ENCODE measurements around the gene LONP2. TPM values are rescaled to one million over a fixed set of nuclear protein-coding genes. Genes with fewer than 3 reads are reported as not detected.

The LONP2 gene
- total and polyA plus RNA-seq, 2 of the 13 experiments (the other 11 are each of a cell fraction or from before 2014, with no cell fraction given): 39.2 to 63.3 TPM

DNA sequence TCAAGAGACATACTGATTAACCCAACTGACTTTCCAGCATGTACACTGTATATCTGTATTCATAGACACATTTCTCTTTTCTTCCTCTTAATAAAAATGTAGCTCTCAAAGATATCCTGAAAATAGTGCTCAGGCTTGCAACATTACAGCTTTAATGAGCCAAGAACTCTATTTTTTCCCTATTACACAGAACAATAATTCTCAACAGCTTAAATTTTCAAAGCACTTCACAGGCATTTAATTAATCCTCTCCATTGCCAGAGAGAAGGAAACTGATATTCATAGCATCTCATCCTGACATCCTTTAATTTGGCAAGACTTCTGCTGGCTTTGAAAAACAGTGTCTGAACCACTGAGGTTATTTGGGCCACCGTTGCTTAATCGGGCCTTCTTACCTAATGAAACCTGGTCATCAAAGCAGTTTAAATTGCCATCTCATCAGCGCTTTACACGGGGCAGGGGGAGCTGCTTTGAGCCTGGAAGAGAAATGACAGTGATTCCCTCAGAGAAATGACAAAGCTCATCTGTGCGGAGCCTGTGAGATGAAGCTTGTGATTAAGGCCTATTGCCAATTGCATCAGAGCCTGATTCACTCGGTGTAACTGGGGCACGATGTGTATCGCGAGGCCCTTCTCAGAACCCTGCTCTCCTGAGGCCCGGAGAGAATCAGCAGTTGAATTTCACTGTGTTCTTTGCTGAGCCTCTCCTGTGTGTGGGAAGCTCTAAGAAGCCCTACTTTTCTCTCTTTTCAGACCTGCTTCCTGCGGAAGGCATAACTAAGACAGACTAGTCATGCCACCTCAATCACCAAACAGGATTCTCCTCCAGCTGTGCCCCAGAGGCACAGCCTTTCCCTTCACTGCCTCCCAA lies 149.6 kb downstream of the LONP2 start:
- DNase-seq (ENCODE audit: low spot score) (no peak), ATAC-seq (peak; percentile 49), FAIRE-seq (no peak)
- ChIA-PET POLR2A (interaction anchor here (1.0 to 1.2 kb wide), 4 partner anchors 8 to 133 kb away, joined by 3 to 5 read pairs (median 4); partner anchors contain the start of gene SIAH1), CTCF (ENCODE audit: low intra/inter-chr PET ratio, low total read pairs) (no interaction called here)
- WGBS (ENCODE audit: low lambda C conversion rate): 11% methylated on average over 11 of the region's 11 CpGs
- Histone ChIP-seq H3K27me3 (ENCODE audit: control insufficient read depth in 1 of 2, insufficient read depth in 2 of 2, low read length in 2 of 2) (peaks cover 0 to 13% of the 10 kb centered on the region in 2 experiments; a peak in 3 of 5 replicates), H4K20me1 (ENCODE audit: insufficient read depth, low read length) (no peaks in the 10 kb centered on the region), H3K9ac (ENCODE audit: insufficient read depth, low read depth, low read length) (no peak overlapping the region), H3K27ac (ENCODE audit: extremely low read length, insufficient read depth, low read length) (no peak overlapping the region), H3K9me3 (ENCODE audit: low read length) (no peaks in the 10 kb centered on the region), H3K79me2 (ENCODE audit: insufficient read depth, low read length) (no peaks in the 10 kb centered on the region), H3K36me3 (replicated peaks in 1 of 2; ENCODE audit: control insufficient read depth in 1 of 2, insufficient read depth in 2 of 2, low read length in 2 of 2) (no peaks in the 10 kb centered on the region), H2AFZ (ENCODE audit: low read length) (peak overlapping the region; percentile 2), H3K4me1 (ENCODE audit: insufficient read depth, low read length) (peaks cover 66% of the 10 kb centered on the region), H3K4me3 (replicated peaks in 1 of 3; ENCODE audit: insufficient read depth in 1 of 3, low read depth in 2 of 3, low read length in 3 of 3) (no peak overlapping the region), H3K4me2 (ENCODE audit: low read depth, low read length) (peak overlapping the region; percentile 52)
- in situ Hi-C loops (cut with HindIII; ENCODE audit: extremely low pct_ligation_motif_present, low pct_unique_long_range_greater_than_20kb): no loop called here
- intact Hi-C loops (cut with micrococcal nuclease; ENCODE audit: unreplicated experiment): no loop called here
- BruUV-seq (replicated peaks): no TSS peak
- TF ChIP-seq CCDC6 (CRISPR knock-in tag; IDR thresholded peaks at IDR 0.05) (no peak), ZMAT3 (CRISPR knock-in tag; conservative IDR thresholded peaks at IDR 0.05) (no peak), ZFX (CRISPR knock-in tag; IDR thresholded peaks at IDR 0.05; ENCODE audit: low read depth) (0 out of 2 replicates have a peak, but pooled peaks have one; percentile 26), ZNF468 (CRISPR knock-in tag; IDR thresholded peaks at IDR 0.05) (no peak), CHD2 (IDR thresholded peaks at IDR 0.05; ENCODE audit: low read depth, low read length) (peak; percentile 84), PLRG1 (conservative IDR thresholded peaks at IDR 0.05) (no peak), FOSL2 (CRISPR knock-in tag; IDR thresholded peaks at IDR 0.05) (peak; percentile 46), SOX6 (IDR thresholded peaks at IDR 0.05) (no peak), SOX6 (CRISPR knock-in tag; IDR thresholded peaks at IDR 0.05) (no peak), CEBPB (IDR thresholded peaks at IDR 0.05; ENCODE audit: borderline replicate concordance, low read depth, low read length) (peak; percentile 74; the same call in 1 of the 2 replicates), TGIF2 (CRISPR knock-in tag; IDR thresholded peaks at IDR 0.05) (no peak), TARDBP (CRISPR knock-in tag; IDR thresholded peaks at IDR 0.05) (no peak), CEBPG (CRISPR knock-in tag; IDR thresholded peaks at IDR 0.05) (peak; percentile 44; the same call in 1 of the 2 replicates), ZNF558 (CRISPR knock-in tag; IDR thresholded peaks at IDR 0.05; ENCODE audit: borderline replicate concordance) (no peak), ZNF124 (CRISPR knock-in tag; IDR thresholded peaks at IDR 0.05) (no peak), NR2F2 (IDR thresholded peaks at IDR 0.05; ENCODE audit: borderline replicate concordance, low read depth) (no peak), ARID2 (CRISPR knock-in tag; IDR thresholded peaks at IDR 0.05; ENCODE audit: borderline replicate concordance) (no peak), PCBP1 (IDR thresholded peaks at IDR 0.05; ENCODE audit: borderline replicate concordance, low read depth, low read length) (no peak), RFXANK (CRISPR knock-in tag; IDR thresholded peaks at IDR 0.05) (no peak), PHF20 (CRISPR knock-in tag; IDR thresholded peaks at IDR 0.05) (no peak), HMG20A (CRISPR knock-in tag; IDR thresholded peaks at IDR 0.05; ENCODE audit: borderline replicate concordance) (no peak), ZFY (CRISPR knock-in tag; IDR thresholded peaks at IDR 0.05) (0 out of 2 replicates have a peak, but pooled peaks have one; percentile 22), BRCA1 (CRISPR knock-in tag; IDR thresholded peaks at IDR 0.05) (no peak), CC2D1A (CRISPR knock-in tag; IDR thresholded peaks at IDR 0.05) (no peak)
- TF ChIP-seq, protein P1, sequence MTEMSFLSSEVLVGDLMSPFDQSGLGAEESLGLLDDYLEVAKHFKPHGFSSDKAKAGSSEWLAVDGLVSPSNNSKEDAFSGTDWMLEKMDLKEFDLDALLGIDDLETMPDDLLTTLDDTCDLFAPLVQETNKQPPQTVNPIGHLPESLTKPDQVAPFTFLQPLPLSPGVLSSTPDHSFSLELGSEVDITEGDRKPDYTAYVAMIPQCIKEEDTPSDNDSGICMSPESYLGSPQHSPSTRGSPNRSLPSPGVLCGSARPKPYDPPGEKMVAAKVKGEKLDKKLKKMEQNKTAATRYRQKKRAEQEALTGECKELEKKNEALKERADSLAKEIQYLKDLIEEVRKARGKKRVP (CRISPR knock-in tag; IDR thresholded peaks at IDR 0.05): peak in 1 of 2 experiments; percentile 57; a peak in 2 of 4 replicates
- TF ChIP-seq, protein P2, sequence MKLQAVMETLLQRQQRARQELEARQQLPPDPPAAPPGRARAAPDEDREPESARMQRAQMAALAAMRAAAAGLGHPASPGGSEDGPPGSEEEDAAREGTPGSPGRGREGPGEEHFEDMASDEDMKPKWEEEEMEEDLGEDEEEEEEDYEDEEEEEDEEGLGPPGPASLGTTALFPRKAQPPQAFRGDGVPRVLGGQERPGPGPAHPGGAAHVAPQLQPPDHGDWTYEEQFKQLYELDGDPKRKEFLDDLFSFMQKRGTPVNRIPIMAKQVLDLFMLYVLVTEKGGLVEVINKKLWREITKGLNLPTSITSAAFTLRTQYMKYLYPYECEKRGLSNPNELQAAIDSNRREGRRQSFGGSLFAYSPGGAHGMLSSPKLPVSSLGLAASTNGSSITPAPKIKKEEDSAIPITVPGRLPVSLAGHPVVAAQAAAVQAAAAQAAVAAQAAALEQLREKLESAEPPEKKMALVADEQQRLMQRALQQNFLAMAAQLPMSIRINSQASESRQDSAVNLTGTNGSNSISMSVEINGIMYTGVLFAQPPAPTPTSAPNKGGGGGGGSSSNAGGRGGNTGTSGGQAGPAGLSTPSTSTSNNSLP (IDR thresholded peaks at IDR 0.05; ENCODE audit: low read depth, low read length): peak; percentile 43; the same call in 1 of the 2 replicates
